ENCODE measurements around the gene TRPM5.
A peak's percentile ranks its signal among the peaks of the same experiment; 100 is the strongest.
"Not testable (repeated sequence)": the region's sequence is repeated elsewhere in the genome, so short reads cannot be mapped to it uniquely, and the experiment has no call there.

TRPM5 gene

GRCh38 chr11:2482204-2482603 is 37.9 kb upstream of the TRPM5 start:
- no peaks in the 10 kb centered on the region for H4K20me1 ChIP-seq (ENCODE audit: insufficient read depth, low read length)
- peaks cover 7% of the 10 kb centered on the region for H3K4me1 ChIP-seq (ENCODE audit: low read length)
- 0 out of 2 replicates have a peak, but pooled peaks cover 2% of the 10 kb centered on the region for H3K36me3 ChIP-seq (replicated peaks; ENCODE audit: insufficient read depth, low read length)
- H3K27me3 ChIP-seq (replicated peaks; ENCODE audit: insufficient read depth, low read length) = no peaks in the 10 kb centered on the region
- H3K27ac ChIP-seq (ENCODE audit: low read length) = peak overlapping the region; percentile 71; the same call in 1 of the 2 replicates
- no peak overlapping the region for H3K4me2 ChIP-seq (ENCODE audit: low read depth, low read length)
- no peak for DNase-seq
- H3K9me3 ChIP-seq (replicated peaks; ENCODE audit: insufficient read depth, low read length) = no peaks in the 10 kb centered on the region
- no peaks in the 10 kb centered on the region for H3K9me2 ChIP-seq (replicated peaks; ENCODE audit: insufficient read depth, low read length)
- H3K9ac ChIP-seq (ENCODE audit: low read length) = no peak overlapping the region
- H3F3A ChIP-seq (ENCODE audit: insufficient read depth, low read length) = peaks cover 8% of the 10 kb centered on the region; the same call in 1 of the 2 replicates
- peaks cover 28% of the 10 kb centered on the region for H3K79me2 ChIP-seq (ENCODE audit: low read length)
- TF ChIP-seq EZH2phosphoT487 (IDR thresholded peaks at IDR 0.05; ENCODE audit: low read length) (no peak), CTCF (IDR thresholded peaks at IDR 0.05; ENCODE audit: low read length) (no peak), EZH2 (optimal IDR thresholded peaks at IDR 0.05; ENCODE audit: low read depth, low read length) (no peak)
- no peak overlapping the region for H3K4me3 ChIP-seq (ENCODE audit: low read length)
- H2AFZ ChIP-seq (ENCODE audit: low read length) = no peak overlapping the region

- H3K9me2 ChIP-seq (replicated peaks; ENCODE audit: insufficient read depth, low read length) = no peaks in the 10 kb centered on the region
- 0 out of 2 replicates have a peak, but pooled peaks cover 2% of the 10 kb centered on the region for H3K36me3 ChIP-seq (replicated peaks; ENCODE audit: insufficient read depth, low read length)
- peaks cover 23% of the 10 kb centered on the region for H3K79me2 ChIP-seq (ENCODE audit: low read length)
- H3K4me1 ChIP-seq (ENCODE audit: low read length) = peaks cover 7% of the 10 kb centered on the region
- no peak for DNase-seq
- no peaks in the 10 kb centered on the region for H3K27me3 ChIP-seq (replicated peaks; ENCODE audit: insufficient read depth, low read length)
- TF ChIP-seq EZH2 (optimal IDR thresholded peaks at IDR 0.05; ENCODE audit: low read depth, low read length) (no peak), EZH2phosphoT487 (IDR thresholded peaks at IDR 0.05; ENCODE audit: low read length) (no peak), CTCF (IDR thresholded peaks at IDR 0.05; ENCODE audit: low read length) (no peak)
- peaks cover 8% of the 10 kb centered on the region; the same call in 1 of the 2 replicates for H3F3A ChIP-seq (ENCODE audit: insufficient read depth, low read length)
- H3K27ac ChIP-seq (ENCODE audit: low read length) = no peak overlapping the region
- no peaks in the 10 kb centered on the region for H4K20me1 ChIP-seq (ENCODE audit: insufficient read depth, low read length)
- no peak overlapping the region for H3K4me3 ChIP-seq (ENCODE audit: low read length)
- no peak overlapping the region for H3K4me2 ChIP-seq (ENCODE audit: low read depth, low read length)
- H2AFZ ChIP-seq (ENCODE audit: low read length) = no peak overlapping the region
- no peak overlapping the region for H3K9ac ChIP-seq (ENCODE audit: low read length)
- no peaks in the 10 kb centered on the region for H3K9me3 ChIP-seq (replicated peaks; ENCODE audit: insufficient read depth, low read length)
Observed at GRCh38 chr11:2481253-2481652, 36.9 kb upstream of the TRPM5 start.

- Histone ChIP-seq H3K9me3 (replicated peaks; ENCODE audit: insufficient read depth, low read length) (no peaks in the 10 kb centered on the region), H3K79me2 (ENCODE audit: low read length) (peaks cover 23% of the 10 kb centered on the region), H3K27me3 (replicated peaks; ENCODE audit: insufficient read depth, low read length) (no peaks in the 10 kb centered on the region), H3K4me2 (ENCODE audit: low read depth, low read length) (no peak overlapping the region), H3F3A (ENCODE audit: insufficient read depth, low read length) (peaks cover 8% of the 10 kb centered on the region; the same call in 1 of the 2 replicates), H3K4me1 (ENCODE audit: low read length) (peaks cover 7% of the 10 kb centered on the region), H3K9ac (ENCODE audit: low read length) (no peak overlapping the region), H4K20me1 (ENCODE audit: insufficient read depth, low read length) (no peaks in the 10 kb centered on the region), H3K9me2 (replicated peaks; ENCODE audit: insufficient read depth, low read length) (no peaks in the 10 kb centered on the region), H2AFZ (ENCODE audit: low read length) (no peak overlapping the region), H3K36me3 (replicated peaks; ENCODE audit: insufficient read depth, low read length) (0 out of 2 replicates have a peak, but pooled peaks cover 2% of the 10 kb centered on the region), H3K4me3 (ENCODE audit: low read length) (no peak overlapping the region), H3K27ac (ENCODE audit: low read length) (no peak overlapping the region)
- TF ChIP-seq EZH2phosphoT487 (IDR thresholded peaks at IDR 0.05; ENCODE audit: low read length) (no peak), EZH2 (optimal IDR thresholded peaks at IDR 0.05; ENCODE audit: low read depth, low read length) (no peak), CTCF (IDR thresholded peaks at IDR 0.05; ENCODE audit: low read length) (no peak)
- no peak for DNase-seq
Observed at GRCh38 chr11:2480874-2481220, 36.5 kb upstream of the TRPM5 start.

GRCh38 chr11:2480067-2480873 is 36.0 kb upstream of the TRPM5 start:
- not testable (repeated sequence) for H3K27ac ChIP-seq (ENCODE audit: low read length); H3K36me3 ChIP-seq (replicated peaks; ENCODE audit: insufficient read depth, low read length); H3K9me3 ChIP-seq (replicated peaks; ENCODE audit: insufficient read depth, low read length); DNase-seq; H3K4me1 ChIP-seq (ENCODE audit: low read length); H3K9me2 ChIP-seq (replicated peaks; ENCODE audit: insufficient read depth, low read length); H3K4me2 ChIP-seq (ENCODE audit: low read depth, low read length); H3K27me3 ChIP-seq (replicated peaks; ENCODE audit: insufficient read depth, low read length); H3K9ac ChIP-seq (ENCODE audit: low read length); H3F3A ChIP-seq (ENCODE audit: insufficient read depth, low read length); H3K4me3 ChIP-seq (ENCODE audit: low read length); H2AFZ ChIP-seq (ENCODE audit: low read length); H4K20me1 ChIP-seq (ENCODE audit: insufficient read depth, low read length)
- H3K79me2 ChIP-seq (ENCODE audit: low read length) = peaks cover 19% of the 10 kb centered on the region

Data from MM.1S (cell line).